HG02852 (cell line): Measurements from ENCODE around the gene CPNE4.
A peak's percentile ranks its signal among the peaks of the same experiment; 100 is the strongest.
"Not testable (repeated sequence)": the region's sequence is repeated elsewhere in the genome, so short reads cannot be mapped to it uniquely, and the experiment has no call there.

Experiments
- ATAC-seq: cut with Tn5 transposase; IDR thresholded peaks from one replicate; pipeline ENCODE4 v1.9.1; 2021; ENCODE audit warnings: mild to moderate bottlenecking, moderate library complexity; ENCODE audit not compliant: unreplicated experiment

CPNE4 gene

GRCh38 chr3:132034486-132035464, at the start of gene CPNE4:
Gene CPNE4 (minus strand): TSS chr3:132035014.
- peak; percentile 97 for ATAC-seq

GRCh38 chr3:132083583-132084279, 48.9 kb upstream of the CPNE4 start:
- no peak for ATAC-seq

- ATAC-seq: no peak
Measured at GRCh38 chr3:132083159-132083558, 48.3 kb upstream of the CPNE4 start.

- ATAC-seq: no peak
Measured at GRCh38 chr3:132079147-132079546, 44.3 kb upstream of the CPNE4 start.

- no peak for ATAC-seq
Measured at GRCh38 chr3:132073771-132074170, 39.0 kb upstream of the CPNE4 start.

GRCh38 chr3:132071043-132071442, 36.2 kb upstream of the CPNE4 start:
- ATAC-seq: no peak

- ATAC-seq: no peak
Measured at GRCh38 chr3:132064114-132064513, 29.3 kb upstream of the CPNE4 start.

GRCh38 chr3:132062535-132062934, 27.7 kb upstream of the CPNE4 start:
- no peak for ATAC-seq

- ATAC-seq: no peak
Measured at GRCh38 chr3:132055872-132056271, 21.1 kb upstream of the CPNE4 start.

GRCh38 chr3:132047209-132047608, 12.4 kb upstream of the CPNE4 start:
- no peak for ATAC-seq

GRCh38 chr3:132044874-132045273, 10.1 kb upstream of the CPNE4 start:
- ATAC-seq: not testable (repeated sequence)

- no peak for ATAC-seq
Measured at GRCh38 chr3:132042681-132043080, 7.9 kb upstream of the CPNE4 start.

GRCh38 chr3:132038198-132038825, 3.5 kb upstream of the CPNE4 start:
- ATAC-seq: no peak

GRCh38 chr3:132037581-132037980, 2.8 kb upstream of the CPNE4 start:
- no peak for ATAC-seq

- ATAC-seq: no peak
Measured at GRCh38 chr3:132037056-132037455, 2.2 kb upstream of the CPNE4 start.

- no peak for ATAC-seq
Measured at GRCh38 chr3:132034097-132034485, 723 bp downstream of the CPNE4 start.

GRCh38 chr3:132033471-132033870, 1.3 kb downstream of the CPNE4 start:
- no peak for ATAC-seq

GRCh38 chr3:132032959-132033358, 1.9 kb downstream of the CPNE4 start:
- no peak for ATAC-seq

GRCh38 chr3:132029182-132029902, 5.5 kb downstream of the CPNE4 start:
- ATAC-seq: peak; percentile 86

- ATAC-seq: no peak
Measured at GRCh38 chr3:132022914-132023313, 11.9 kb downstream of the CPNE4 start.

GRCh38 chr3:132020058-132020457, 14.8 kb downstream of the CPNE4 start:
- ATAC-seq: no peak
